Measurements from ENCODE around the gene MRM1.

DNA sequence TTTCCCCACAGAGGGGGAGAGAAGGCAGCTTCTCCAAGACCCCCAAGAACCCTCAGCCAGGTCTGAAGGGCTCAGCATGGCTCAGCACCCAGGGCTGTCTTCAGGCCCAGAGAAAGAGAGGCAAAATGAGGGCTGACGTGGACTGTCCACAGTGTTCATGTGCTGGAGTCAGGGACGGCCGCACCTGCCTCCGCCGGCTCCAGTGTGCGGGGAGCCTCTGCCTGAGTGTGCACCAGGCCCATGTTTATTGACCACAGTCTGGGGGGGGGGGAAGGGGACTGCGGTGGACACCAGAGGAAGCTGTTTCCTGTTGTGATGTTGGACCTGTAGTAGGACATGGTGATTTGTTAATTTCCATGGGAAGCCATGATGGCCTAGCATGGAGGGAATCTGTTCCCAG, 6.9 kb downstream of the MRM1 start:
- no peak for TF ChIP-seq POLR2A (IDR thresholded peaks at IDR 0.05)
- TF ChIP-seq, protein P1, sequence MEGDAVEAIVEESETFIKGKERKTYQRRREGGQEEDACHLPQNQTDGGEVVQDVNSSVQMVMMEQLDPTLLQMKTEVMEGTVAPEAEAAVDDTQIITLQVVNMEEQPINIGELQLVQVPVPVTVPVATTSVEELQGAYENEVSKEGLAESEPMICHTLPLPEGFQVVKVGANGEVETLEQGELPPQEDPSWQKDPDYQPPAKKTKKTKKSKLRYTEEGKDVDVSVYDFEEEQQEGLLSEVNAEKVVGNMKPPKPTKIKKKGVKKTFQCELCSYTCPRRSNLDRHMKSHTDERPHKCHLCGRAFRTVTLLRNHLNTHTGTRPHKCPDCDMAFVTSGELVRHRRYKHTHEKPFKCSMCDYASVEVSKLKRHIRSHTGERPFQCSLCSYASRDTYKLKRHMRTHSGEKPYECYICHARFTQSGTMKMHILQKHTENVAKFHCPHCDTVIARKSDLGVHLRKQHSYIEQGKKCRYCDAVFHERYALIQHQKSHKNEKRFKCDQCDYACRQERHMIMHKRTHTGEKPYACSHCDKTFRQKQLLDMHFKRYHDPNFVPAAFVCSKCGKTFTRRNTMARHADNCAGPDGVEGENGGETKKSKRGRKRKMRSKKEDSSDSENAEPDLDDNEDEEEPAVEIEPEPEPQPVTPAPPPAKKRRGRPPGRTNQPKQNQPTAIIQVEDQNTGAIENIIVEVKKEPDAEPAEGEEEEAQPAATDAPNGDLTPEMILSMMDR (IDR thresholded peaks at IDR 0.05), result no peak

Data from suprapubic skin (tissue), 3 donors.